Neural crest cell (in vitro differentiated cells): Measurements from ENCODE around the gene DOLPP1. TPM values are rescaled to one million over a fixed set of nuclear protein-coding genes. Genes with fewer than 3 reads are reported as not detected.

ENCODE experiments used
- DNase-seq: peaks from one replicate; pipeline ENCODE4 v3.0.0; 2021; ENCODE audit warnings: low read depth, mixed read lengths, low spot score
- H3K27ac Mint-ChIP-seq: one replicate; pipeline ENCODE4 v1.8.0; 2021; ENCODE audit warnings: mild to moderate bottlenecking, mixed read lengths; ENCODE audit not compliant: unreplicated experiment
- H3K27me3 Mint-ChIP-seq: 2 replicates; pipeline ENCODE4 v1.8.0; 2021; ENCODE audit warnings: low read depth, mild to moderate bottlenecking, mixed read lengths
- H3K36me3 Mint-ChIP-seq: 2 replicates; pipeline ENCODE4 v1.8.0; 2021; ENCODE audit warnings: low read depth, mild to moderate bottlenecking, mixed read lengths
- H3K4me1 Mint-ChIP-seq: 2 replicates; pipeline ENCODE4 v1.8.0; 2021; ENCODE audit warnings: mixed read lengths
- H3K4me3 Mint-ChIP-seq: one replicate; pipeline ENCODE4 v1.8.0; 2021; ENCODE audit warnings: mild to moderate bottlenecking, mixed read lengths
- H3K9me3 Mint-ChIP-seq: 2 replicates; pipeline ENCODE4 v1.8.0; 2021; ENCODE audit warnings: mixed read lengths
- total RNA-seq: library from RNA; stranded (reverse); gene quantifications from 2 replicates; pipeline ENCODE4 v1.2.1, GENCODE V29; 2021
- TF ChIP-seq, protein P1 (sequence below): fragments of 200-600 bp; sonication (generic); conservative IDR thresholded peaks from 2 replicates; pipeline ENCODE4 v1.5.0; 2021; ENCODE audit warnings: antibody characterized with exemption, mild to moderate bottlenecking

DOLPP1 gene
- total RNA-seq, 1 donor from 2014 or later = 43.1 TPM

DNA sequence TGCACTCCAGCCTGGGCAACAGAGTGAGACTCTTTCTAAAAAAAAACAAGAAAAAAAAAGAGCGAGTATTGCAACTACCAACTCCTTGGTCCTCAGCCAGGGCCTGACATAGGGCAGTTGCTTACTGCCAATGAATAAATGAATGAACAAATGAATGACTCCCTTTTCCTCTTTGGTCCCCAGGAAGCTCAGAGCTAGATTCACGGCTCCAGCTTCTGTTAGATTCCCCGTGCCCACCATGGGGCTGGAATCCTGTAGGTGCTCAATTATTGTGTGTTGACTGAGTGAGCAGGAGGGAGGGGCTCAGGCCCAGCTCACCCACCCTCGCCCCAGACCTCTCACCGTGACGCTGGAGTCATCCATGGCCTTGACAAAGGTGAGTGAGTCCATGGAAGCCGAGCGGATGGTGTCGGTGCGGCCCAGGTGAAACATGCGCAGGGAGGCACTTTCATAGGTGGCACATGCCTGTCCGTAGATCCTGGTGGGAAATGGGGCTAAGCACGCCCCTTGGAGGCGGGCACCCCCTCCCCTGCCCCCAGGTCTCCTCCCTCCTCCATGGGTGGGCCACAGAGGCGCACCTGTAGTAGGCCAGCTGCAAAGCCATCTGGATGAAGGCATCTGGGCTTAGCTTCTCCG, 16.9 kb downstream of the DOLPP1 start:
- H3K9me3 Mint-ChIP-seq = no peaks in the 10 kb centered on the region
- no peak overlapping the region for H3K4me3 Mint-ChIP-seq
- H3K27me3 Mint-ChIP-seq = no peaks in the 10 kb centered on the region
- TF ChIP-seq, protein P1, sequence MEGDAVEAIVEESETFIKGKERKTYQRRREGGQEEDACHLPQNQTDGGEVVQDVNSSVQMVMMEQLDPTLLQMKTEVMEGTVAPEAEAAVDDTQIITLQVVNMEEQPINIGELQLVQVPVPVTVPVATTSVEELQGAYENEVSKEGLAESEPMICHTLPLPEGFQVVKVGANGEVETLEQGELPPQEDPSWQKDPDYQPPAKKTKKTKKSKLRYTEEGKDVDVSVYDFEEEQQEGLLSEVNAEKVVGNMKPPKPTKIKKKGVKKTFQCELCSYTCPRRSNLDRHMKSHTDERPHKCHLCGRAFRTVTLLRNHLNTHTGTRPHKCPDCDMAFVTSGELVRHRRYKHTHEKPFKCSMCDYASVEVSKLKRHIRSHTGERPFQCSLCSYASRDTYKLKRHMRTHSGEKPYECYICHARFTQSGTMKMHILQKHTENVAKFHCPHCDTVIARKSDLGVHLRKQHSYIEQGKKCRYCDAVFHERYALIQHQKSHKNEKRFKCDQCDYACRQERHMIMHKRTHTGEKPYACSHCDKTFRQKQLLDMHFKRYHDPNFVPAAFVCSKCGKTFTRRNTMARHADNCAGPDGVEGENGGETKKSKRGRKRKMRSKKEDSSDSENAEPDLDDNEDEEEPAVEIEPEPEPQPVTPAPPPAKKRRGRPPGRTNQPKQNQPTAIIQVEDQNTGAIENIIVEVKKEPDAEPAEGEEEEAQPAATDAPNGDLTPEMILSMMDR = no peak
- H3K27ac Mint-ChIP-seq = no peak overlapping the region
- no peaks in the 10 kb centered on the region for H3K36me3 Mint-ChIP-seq
- DNase-seq = no peak
- H3K4me1 Mint-ChIP-seq = peaks cover 4% of the 10 kb centered on the region

DNA sequence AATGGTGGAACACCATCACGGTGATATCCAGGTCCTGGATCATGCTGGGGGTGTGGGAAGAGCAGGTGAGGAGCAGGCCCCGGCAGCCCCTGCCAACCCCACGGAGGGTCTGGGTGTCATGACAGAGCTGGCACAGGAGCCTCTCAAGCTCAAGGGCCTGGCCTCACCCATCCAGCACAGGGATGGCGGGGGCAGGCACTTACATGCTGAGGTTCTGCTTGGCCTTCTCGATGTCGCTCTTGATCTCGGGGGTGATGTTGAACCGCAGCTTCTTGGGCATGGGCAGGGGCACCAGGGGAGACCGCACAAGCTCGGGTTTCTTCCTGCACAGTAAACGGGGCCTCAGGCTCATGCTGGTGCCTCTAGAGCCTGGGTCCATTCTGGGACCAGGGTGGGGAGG, 17.4 kb downstream of the DOLPP1 start:
- Mint-ChIP-seq H3K4me3 (no peak overlapping the region), H3K27ac (no peak overlapping the region), H3K9me3 (no peaks in the 10 kb centered on the region), H3K4me1 (peaks cover 4% of the 10 kb centered on the region), H3K36me3 (no peaks in the 10 kb centered on the region), H3K27me3 (no peaks in the 10 kb centered on the region)
- TF ChIP-seq, protein P1 = no peak
- DNase-seq = no peak

DNA sequence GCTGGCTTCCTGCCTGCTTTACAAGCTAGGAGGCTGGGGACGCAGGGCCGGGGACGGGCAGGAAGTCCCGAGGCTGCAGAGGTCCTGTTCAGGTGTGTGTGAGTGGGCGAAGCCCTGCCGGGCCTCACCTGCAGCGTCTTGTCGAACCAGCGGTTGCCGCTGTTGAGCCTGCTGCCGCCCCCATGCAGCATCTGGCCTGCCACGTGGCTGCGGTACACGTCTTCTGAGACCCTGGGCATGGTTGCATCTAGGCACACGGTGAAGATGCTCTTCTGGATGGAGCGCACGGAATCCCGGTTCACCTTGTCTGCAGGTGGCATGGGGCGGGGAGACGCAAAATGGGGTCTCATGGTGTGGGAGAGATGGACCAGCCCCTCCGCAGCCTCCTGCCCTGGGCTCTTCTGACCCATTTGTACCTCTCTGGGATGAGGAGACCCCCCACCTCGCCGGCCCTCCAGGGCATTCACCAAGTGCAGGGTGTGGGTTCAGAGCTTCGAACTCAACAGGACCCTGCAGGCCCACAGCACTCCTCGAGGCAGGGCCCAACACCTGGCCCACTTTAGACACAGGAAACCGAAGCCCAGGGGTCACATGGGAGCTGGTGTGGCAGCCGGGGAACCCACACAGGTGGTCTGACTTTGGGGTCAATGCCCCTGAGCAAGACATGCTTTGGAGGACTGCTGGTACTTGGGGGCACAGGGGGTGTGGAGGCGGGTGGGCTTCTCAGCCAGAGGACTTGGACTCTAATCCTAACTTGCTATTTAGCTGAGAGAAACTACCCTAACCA, 19.7 kb downstream of the DOLPP1 start:
- no peak for DNase-seq
- Mint-ChIP-seq H3K9me3 (no peaks in the 10 kb centered on the region), H3K4me3 (no peak overlapping the region), H3K36me3 (no peaks in the 10 kb centered on the region), H3K27ac (no peak overlapping the region), H3K27me3 (no peaks in the 10 kb centered on the region), H3K4me1 (no peaks in the 10 kb centered on the region)
- TF ChIP-seq, protein P1 = no peak

DNA sequence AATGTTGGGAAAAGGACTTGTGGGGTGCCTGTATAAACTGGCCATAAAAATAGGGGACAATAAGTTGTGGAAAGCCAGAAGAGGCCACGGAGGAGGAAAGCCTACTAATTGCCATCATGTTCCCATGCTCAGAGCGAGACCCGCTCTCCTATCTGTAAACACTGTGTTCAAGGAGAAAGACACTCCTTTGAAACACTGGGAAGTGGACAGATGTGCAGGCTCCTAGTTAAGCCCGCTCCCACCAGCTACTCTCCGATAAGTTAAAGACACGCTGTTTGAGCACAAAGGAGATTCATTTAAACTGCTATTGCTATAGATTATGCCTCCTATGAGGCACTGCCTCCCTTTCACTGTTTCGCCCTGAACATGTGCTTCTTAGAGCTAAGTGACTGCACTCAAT, 20.4 kb downstream of the DOLPP1 start:
- TF ChIP-seq, protein P1 = no peak
- Mint-ChIP-seq H3K9me3 (no peaks in the 10 kb centered on the region), H3K36me3 (no peaks in the 10 kb centered on the region), H3K27me3 (no peaks in the 10 kb centered on the region), H3K27ac (no peak overlapping the region), H3K4me1 (no peaks in the 10 kb centered on the region), H3K4me3 (no peak overlapping the region)
- DNase-seq = no peak

DNA sequence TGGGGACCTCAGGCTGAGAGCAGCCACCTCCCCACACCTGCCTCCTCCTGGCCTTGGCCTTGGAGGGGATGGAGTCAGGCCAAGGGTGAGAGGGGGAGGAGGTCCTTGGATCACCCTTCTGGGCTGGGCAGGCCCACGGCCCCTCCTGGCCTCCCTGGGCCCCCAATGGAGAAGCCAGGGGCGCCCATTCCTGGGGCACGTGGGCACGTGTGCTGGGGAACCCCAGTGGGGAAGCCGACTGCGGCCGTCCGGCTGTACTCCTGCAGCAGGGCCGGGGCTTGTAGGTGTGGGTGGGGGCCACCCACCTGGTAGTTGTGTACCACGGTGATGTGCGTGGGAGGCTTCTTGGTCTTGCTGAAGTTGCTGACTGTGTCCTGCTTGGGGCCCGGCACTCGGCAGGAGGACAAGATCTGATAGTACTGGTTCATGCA, 21.2 kb downstream of the DOLPP1 start:
- Mint-ChIP-seq H3K9me3 (no peaks in the 10 kb centered on the region), H3K36me3 (no peaks in the 10 kb centered on the region), H3K27me3 (no peaks in the 10 kb centered on the region), H3K27ac (peak overlapping the region; percentile 67), H3K4me1 (no peaks in the 10 kb centered on the region), H3K4me3 (no peak overlapping the region)
- TF ChIP-seq, protein P1 = no peak
- DNase-seq = no peak
